GM18505 (cell line): Measurements from ENCODE around the gene CLK3.
"Not testable (repeated sequence)": the region's sequence is repeated elsewhere in the genome, so short reads cannot be mapped to it uniquely, and the experiment has no call there.

Source experiments
- ATAC-seq: cut with Tn5 transposase; IDR thresholded peaks from one replicate; pipeline ENCODE4 v1.9.1; 2021; ENCODE audit not compliant: unreplicated experiment
- POLR2A ChIP-seq: IDR thresholded peaks from 4 replicates; pipeline ENCODE4 v1.6.1; 2011; ENCODE audit warnings: borderline replicate concordance; ENCODE audit not compliant: insufficient read depth, insufficient read length; ENCODE audit errors: extremely low read depth

Gene CLK3

DNA sequence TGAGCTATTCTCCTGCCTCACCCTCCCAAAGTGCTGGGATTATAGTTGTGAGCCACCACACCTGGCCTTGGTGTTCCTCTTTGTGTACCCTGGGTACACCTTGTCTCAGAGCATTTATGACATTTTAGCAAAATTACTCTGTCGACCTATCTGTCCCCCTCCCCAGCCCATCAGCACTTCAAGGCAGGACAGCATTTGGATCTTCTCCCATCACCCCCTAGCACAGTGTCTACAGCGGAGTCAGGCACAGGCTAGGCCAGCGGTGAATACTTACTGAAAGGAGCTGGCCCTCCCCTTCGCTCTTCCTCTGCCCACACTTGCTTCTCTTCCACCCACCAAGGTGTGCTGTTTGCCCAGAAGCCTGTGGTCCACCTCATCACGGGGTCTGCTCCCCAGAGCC is 20.4 kb upstream of the CLK3 start:
- TF ChIP-seq POLR2A: no peak
- ATAC-seq: no peak

DNA sequence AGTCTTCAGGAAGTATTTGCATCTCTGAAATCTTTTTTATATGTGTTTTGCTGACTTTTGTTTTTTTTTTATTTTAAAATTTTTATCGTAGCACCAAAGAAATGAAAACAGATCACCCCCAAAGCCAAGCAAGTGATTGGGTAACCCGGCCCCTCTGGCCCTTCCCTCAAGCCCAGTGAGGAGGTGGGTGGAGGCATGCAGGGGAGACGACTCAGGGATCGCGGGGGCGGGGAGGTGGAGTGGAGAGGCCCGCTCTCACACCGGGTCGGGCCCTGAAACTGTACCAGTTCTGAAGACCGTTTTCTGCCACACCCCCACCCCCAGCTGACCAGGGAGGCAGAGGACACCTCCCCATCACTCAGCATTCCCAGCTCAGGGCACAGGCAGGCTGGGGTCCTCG is 18.9 kb upstream of the CLK3 start:
- not testable (repeated sequence) for ATAC-seq

DNA sequence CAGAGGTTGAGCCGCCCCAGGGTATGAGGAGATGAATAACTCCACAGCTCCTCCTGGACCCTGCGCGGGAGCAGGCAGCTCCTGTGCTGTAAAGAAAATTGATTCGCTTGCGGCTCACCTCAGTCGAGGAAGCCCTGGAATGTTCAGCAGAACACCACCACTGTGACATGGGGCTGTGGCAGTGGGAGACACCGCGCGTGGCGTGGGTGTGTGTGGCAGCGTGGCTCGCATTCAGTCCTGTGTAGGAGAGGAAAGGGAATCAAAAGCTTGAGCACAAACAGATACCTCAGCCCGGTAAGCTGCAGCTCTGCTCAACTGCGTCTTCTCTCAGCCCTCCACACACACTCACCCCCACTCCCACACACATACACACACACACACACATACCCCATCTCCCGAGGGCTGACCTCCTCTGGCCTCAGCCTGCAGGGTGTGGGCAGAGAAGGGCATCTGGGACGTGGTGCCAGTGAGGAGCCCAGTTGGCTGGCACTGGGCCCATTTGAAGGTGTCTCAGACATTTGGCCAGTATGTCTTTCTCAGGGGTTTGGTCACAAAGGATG is 18.4 kb upstream of the CLK3 start:
- not testable (repeated sequence) for ATAC-seq

DNA sequence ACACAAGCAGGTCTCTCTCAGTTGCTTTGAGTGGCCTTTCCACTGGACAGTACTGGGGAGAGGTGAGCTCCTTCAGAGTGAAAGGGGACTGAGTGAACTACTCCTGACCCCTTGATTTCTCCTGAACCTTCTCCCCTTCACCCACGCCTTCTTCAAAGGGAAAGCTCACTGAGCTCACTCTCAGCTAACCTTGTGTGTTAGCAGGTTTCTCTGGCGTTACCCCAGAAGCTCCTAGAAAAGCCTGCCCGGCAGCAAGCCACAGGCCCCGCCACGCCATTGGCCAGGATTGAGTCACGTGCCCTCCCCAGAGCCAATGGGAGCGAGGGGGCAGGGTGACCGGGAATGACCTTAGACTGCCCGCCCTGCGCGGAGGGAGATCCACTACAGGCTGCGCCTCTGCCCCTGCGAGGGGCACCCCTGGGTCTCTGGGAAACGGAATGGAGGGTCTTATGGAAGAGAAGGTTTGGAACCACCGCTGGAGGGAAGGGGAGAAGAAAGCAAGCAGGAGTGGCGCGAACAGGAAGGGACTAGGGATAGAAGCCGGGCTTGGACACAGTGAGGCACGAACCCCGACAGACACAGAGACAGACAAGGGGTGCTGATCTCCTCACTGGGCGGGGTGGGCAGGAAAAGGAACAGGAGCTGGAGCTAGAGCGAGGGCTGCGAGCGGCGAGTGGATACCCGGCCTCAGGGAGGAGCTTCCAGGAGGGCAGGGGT is 17.4 kb upstream of the CLK3 start:
- TF ChIP-seq POLR2A: peak; percentile 84
- peak; percentile 88 for ATAC-seq

DNA sequence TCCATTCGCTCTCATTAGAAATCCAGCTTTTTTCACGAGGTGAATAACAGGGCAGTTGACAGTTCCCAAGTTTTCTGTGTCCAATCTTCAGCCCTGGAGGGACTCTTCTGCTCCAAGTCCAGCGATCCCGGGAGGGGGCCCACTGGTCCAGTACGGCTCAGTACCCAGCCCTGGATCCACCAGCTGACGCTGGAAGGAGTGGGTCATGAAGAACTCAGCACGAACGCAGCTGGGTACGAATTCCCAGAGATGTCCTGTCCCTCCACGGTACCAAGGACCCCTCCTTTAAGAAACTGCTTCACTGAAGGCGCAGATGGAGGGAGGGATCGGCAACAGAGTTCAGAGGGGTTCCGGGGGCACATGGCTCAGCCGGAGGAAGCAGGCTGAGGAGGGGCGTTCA is 16.5 kb upstream of the CLK3 start:
- ATAC-seq: no peak

DNA sequence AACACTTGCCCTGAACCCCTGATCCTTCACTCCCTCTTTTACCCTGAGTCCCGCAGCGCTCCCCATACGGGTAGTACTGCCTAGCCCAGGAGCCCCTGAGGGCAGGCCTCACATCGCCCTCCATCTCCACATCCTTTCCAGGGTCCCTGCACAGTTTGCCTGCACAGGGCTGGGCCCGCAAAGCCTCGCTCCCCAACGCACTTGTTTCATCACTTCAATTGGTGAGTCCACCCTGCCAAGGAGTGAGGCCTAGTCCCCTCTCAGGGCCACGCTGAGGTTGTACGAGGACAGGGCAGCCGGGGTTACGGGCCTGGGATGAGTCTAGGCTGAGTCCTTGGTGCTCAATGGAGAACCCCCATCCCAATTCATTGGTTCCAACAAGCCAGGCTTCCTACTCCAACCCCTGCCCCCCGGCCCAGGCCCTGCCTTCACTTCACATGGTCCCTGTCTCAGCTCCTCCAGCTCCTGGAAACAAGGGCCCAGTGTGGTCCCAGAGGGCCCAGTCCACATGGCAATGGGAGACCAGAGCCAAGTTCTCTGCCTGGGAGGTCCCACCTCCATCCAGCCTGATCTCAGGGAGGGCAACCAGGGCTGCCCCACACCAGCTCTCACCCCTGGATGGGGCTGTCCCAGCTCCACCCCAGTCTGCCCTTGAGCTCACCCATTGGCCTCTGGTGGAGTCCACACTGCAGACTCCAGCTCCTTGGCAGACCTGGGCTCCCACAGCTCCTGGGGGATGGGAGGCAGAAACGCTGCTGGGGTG is 12.4 kb upstream of the CLK3 start:
- TF ChIP-seq POLR2A: no peak
- no peak for ATAC-seq

More for the DNA sequence above, 16.5 kb upstream of the CLK3 start:
- no peak for TF ChIP-seq POLR2A

DNA sequence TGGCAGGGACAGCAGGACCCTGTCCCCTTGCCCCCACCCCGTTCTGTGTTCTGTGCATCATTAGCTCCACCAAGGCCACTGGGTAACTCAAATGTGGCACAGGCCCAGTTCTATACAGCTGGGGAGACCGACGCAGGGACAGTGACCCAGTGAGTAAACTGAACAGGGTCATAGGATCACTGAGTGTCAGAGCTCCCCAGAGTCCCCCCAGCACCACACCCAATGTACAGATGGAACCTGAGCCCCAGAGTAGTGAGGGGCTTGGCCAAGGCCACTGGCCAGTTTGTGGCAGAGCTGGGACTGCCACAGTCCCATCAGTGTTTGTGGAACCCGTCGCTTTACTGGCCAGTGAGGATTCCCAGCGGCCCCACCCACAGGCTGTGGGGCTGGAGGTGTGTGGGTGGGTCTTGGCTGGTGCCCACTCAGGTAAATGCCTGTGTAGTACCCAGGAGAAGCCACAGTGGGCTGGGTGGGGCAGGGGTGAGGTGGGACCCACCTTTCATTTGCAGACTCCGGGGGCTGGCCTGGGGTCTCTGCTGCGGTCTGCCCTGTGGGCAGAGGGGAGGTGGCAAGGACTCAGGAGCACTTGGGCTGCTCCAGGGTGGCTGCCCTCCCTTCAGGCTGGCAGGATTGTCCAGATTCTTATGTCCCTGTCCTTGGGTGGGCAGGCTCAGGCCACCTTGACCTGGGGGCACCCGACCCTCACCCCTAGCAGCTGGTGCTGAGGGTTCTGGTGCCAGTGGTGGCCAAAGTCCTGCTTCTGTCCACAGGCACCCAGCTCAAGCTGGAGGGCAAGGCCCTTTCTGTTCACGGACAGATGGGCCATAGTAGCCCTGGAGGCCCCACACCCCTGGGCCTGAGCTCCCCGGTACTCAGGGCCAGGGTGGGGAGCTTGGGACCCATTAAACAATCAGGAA is 11.6 kb upstream of the CLK3 start:
- no peak for ATAC-seq
- no peak for TF ChIP-seq POLR2A

DNA sequence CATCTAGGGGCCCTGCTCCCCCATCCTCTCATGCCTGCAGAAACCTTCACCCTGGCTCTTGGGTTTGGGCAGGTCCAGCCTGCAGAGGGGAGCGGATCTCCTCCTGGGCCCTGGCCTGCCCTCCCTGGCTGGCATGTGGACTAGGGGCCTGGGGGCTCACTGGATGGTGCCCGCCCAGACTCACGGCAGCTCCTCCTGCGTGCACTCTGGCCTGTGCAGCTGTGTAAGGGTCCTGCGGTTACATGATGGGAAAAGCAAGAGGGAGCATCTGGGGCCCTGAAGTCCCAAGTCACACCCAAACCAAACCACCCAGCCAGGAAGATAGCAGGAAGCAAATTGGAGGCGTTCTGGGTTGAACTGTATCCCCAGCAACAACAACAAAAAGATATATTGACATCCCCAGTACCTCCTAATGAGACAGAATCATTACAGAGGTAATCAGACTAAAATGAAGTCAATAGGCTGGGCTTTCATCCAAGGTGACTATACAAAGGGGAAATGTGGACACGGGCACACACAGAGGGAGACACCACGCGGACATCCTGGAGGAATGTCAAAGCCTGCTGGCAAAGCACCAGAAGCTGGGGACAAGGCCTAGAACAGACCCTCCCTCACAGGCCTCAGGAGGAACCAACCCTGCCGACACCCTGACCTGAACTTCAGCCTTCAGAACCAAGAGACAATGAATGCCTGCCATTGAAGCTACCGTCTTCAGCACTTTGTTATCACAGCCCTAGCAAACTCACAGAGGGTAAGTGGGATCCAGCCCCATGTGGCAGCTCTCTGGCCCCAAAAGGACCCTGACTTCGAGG is 10.4 kb upstream of the CLK3 start:
- no peak for ATAC-seq
- TF ChIP-seq POLR2A: no peak

DNA sequence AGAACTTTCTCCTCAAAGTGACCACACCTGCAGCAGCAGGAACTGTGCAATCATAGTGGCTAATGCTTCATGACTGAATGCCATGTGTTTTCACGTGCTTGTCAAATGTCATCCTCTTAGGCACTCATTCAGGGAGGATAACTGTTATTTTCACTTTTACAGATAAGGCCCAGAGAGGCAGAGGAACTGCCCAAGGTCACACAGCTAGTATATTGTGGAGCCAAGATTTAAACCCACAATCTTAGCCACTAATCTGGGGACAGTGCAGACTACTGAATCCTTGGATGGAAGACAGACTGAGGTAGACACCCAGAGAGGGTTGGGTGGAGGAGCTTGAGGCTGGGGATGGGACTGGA is 9.9 kb upstream of the CLK3 start:
- no peak for ATAC-seq
- no peak for TF ChIP-seq POLR2A

DNA sequence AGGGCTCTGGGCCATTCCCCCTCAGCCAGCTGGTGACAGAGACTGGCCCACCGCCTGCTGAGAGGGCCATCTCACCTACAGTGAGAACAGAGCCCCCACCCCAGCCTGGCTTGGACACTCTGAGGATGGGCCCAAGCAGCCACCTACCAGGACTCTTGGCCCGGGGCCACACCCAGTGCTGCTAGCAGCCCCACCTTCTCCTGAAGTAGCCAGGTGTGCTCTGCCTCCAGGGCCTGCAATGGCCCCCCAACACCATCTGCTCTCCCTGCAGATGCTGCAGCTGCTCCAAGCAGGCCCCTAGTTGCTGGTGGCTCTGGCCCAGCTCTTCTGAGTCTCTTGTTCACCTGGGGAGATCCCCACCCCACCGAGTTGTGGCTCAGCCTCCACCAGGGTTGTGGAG is 6.8 kb upstream of the CLK3 start:
- ATAC-seq: no peak
- no peak for TF ChIP-seq POLR2A

DNA sequence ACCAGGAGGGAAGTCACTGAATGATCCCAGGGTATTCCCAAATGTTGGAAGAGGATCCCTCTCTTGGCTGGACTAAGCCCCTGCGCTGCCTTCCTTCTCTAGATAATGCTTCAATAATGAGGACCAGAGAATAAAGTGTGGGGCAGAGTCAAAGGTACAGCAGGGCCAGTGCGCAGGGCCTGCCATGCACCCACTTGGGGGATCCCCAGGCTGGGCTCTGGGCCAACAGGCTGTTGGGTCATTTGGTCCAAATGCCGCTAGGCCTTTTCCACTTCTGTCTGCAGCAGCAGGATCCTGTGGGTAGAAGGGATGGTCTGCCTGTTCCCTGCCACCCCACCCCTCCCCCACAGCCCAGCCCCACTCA is 5.7 kb upstream of the CLK3 start:
- ATAC-seq: no peak
- no peak for TF ChIP-seq POLR2A

DNA sequence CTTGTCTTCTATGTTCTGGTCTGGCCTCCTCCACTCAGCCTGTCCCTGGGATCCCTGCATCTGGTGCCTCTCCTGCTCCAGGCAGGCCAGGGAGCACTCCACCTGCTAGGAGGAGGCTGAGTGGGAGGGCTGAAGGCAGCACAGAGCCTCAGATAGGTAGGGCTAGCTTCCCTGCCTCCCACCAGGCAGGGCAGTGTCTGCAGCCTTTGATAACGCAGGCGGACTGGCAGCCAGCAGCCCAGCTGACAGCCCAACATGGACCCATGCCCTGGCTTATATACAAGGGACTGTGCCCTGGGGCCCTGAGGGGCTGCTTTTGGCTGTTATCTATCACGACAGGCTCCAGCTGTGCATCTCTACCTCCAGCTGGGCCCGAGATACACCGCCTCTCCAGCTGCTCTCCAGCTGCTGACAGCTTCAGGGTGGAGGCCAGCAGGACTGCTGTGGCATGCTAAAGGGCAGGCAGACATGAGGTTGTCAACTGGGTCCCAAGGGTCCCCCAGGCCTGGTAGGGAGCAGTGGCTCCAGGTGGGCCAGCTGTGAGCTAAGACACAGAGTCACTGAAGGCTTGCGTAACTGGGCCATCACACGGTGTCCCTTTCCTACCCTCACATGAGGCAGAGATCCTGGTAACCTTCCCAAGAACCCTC is 5.2 kb upstream of the CLK3 start:
- ATAC-seq: no peak
- no peak for TF ChIP-seq POLR2A

DNA sequence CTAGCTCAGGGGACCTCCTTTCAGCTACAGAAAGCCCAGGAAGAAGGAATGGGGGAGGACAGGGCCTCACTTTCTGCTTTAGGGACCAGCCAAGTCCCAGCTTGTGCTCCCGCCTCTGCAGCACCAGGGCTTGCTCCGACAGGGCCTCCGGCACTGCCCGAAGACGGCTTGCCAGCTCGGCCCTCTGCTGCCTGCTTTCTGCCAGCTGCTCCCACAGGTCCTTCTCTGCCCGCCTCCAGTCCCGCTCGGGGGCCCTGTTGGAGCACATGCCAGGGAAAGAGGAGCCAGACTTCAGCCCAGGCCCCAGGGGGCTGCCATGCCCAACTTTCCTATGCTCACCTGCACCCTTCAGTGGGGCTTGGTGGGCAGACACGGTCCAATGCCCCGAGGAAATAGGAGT is 4.3 kb upstream of the CLK3 start:
- no peak for ATAC-seq
- TF ChIP-seq POLR2A: no peak

DNA sequence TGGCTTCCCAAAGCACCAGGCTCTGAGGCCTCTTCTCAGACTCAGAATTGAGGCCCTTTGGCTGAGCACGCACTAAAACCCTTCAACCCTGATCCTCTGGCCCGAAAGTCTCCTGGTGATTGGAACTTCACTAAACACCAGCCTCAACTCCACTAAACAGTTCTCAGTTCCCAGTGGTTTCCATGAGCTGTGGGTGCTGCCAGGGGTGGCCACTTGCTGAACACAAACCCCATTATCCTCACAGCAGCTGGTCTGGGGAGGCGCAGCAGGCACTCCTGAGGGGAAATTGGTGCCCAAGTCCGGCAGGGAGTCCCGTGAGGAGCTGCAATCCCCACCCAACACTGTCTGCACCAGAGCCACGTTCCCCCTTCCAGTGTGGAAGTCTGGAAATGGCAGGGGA is 3.8 kb upstream of the CLK3 start:
- ATAC-seq: no peak
- no peak for TF ChIP-seq POLR2A
